Mesenchymal stem cell (in vitro differentiated cells and primary cell): ENCODE results near the gene TMEM8B.

ENCODE experiments used
- DNase-seq: peaks from one replicate; pipeline ENCODE4 v3.0.0-alpha.2; 2013
- H2AFZ ChIP-seq: one replicate; pipeline ENCODE4 v1.6.1; 2013; ENCODE audit warnings: low read depth, mild to moderate bottlenecking, control low read depth, inconsistent platforms, low read length, moderate library complexity
- H2AK5ac ChIP-seq: 2 replicates; pipeline ENCODE4 v1.6.1; 2013; ENCODE audit warnings: low read length, moderate library complexity, mild to moderate bottlenecking, inconsistent platforms; ENCODE audit not compliant: severe bottlenecking
- H2BK120ac ChIP-seq: one replicate; pipeline ENCODE4 v1.6.1; 2013; ENCODE audit warnings: low read depth, mild to moderate bottlenecking, inconsistent platforms, low read length, moderate library complexity
- H2BK12ac ChIP-seq, 2 experiments: one replicate each; pipeline ENCODE4 v1.6.1; 2013; ENCODE audit warnings: inconsistent platforms in 2 of 2, low read length in 2 of 2, mild to moderate bottlenecking in 2 of 2, moderate library complexity in 2 of 2, control low read depth in 1 of 2
- H2BK15ac ChIP-seq: one replicate; pipeline ENCODE4 v1.6.1; 2013; ENCODE audit warnings: mild to moderate bottlenecking, low read depth, inconsistent platforms; ENCODE audit not compliant: poor library complexity, severe bottlenecking
- H2BK5ac ChIP-seq: 2 replicates; pipeline ENCODE4 v1.6.1; 2013; ENCODE audit warnings: low read depth, mild to moderate bottlenecking, low read length, control low read depth, inconsistent platforms; ENCODE audit not compliant: poor library complexity, severe bottlenecking
- H3K14ac ChIP-seq, 2 experiments: one replicate each; pipeline ENCODE4 v1.6.1; 2013; ENCODE audit warnings: inconsistent platforms in 2 of 2, low read length in 2 of 2, control low read depth in 1 of 2, mild to moderate bottlenecking in 1 of 2, moderate library complexity in 1 of 2
- H3K18ac ChIP-seq, 2 experiments: one replicate each; pipeline ENCODE4 v1.6.1; 2013; ENCODE audit warnings: inconsistent platforms in 2 of 2, low read length in 2 of 2, control low read depth in 1 of 2, low read depth in 1 of 2, mild to moderate bottlenecking in 1 of 2
- H3K23ac ChIP-seq, 2 experiments: one replicate each; pipeline ENCODE4 v1.6.1; 2013; ENCODE audit warnings: inconsistent platforms in 2 of 2, low read length in 2 of 2, mild to moderate bottlenecking in 2 of 2, moderate library complexity in 2 of 2, control low read depth in 1 of 2
- H3K27ac ChIP-seq: 2 replicates; pipeline ENCODE4 v1.5.1; 2013; ENCODE audit warnings: mild to moderate bottlenecking, moderate library complexity, low read length, control low read depth, inconsistent platforms; ENCODE audit not compliant: poor library complexity, severe bottlenecking
- H3K27me3 ChIP-seq, 2 experiments: 2 replicates each; pipeline versions ENCODE4 v1.6.1 to v1.7.0; 2013; ENCODE audit warnings: low read length in 2 of 2, mild to moderate bottlenecking in 2 of 2, moderate library complexity in 2 of 2, control low read depth in 1 of 2, inconsistent platforms in 1 of 2; ENCODE audit not compliant: control insufficient read depth in 1 of 2, insufficient read depth in 1 of 2
- H3K36me3 ChIP-seq, 2 experiments: 2 replicates each; pipeline versions ENCODE4 v1.6.1 to v1.7.0; 2013; ENCODE audit warnings: low read length in 2 of 2, control low read depth in 1 of 2, inconsistent platforms in 1 of 2, low read depth in 1 of 2, mild to moderate bottlenecking in 1 of 2; ENCODE audit not compliant: insufficient read depth in 2 of 2, control insufficient read depth in 1 of 2
- H3K4ac ChIP-seq, 2 experiments: one replicate each; pipeline ENCODE4 v1.6.1; 2013; ENCODE audit warnings: inconsistent platforms in 2 of 2, low read length in 2 of 2, mild to moderate bottlenecking in 2 of 2, moderate library complexity in 2 of 2, control low read depth in 1 of 2, low read depth in 1 of 2
- H3K4me1 ChIP-seq: 2 replicates; pipeline ENCODE4 v1.6.1; 2013; ENCODE audit warnings: low read depth, low read length, control low read depth; ENCODE audit not compliant: control insufficient read depth, insufficient read depth
- H3K4me2 ChIP-seq: 2 replicates; pipeline ENCODE4 v1.6.1; 2013; ENCODE audit warnings: low read length, mild to moderate bottlenecking, inconsistent platforms; ENCODE audit not compliant: poor library complexity, severe bottlenecking
- H3K4me3 ChIP-seq, 2 experiments: 2 replicates each; pipeline versions ENCODE4 v1.5.1 to v1.7.0; 2013; ENCODE audit warnings: low read length in 2 of 2, mild to moderate bottlenecking in 2 of 2, control low read depth in 1 of 2, low read depth in 1 of 2; ENCODE audit not compliant: insufficient read depth in 1 of 2
- H3K79me1 ChIP-seq: replicated peaks from 2 replicates; pipeline ENCODE4 v1.6.1; 2013; ENCODE audit warnings: mild to moderate bottlenecking, control low read depth, low read length, inconsistent platforms; ENCODE audit not compliant: poor library complexity, severe bottlenecking
- H3K9ac ChIP-seq: 2 replicates; pipeline ENCODE4 v1.7.0; 2013; ENCODE audit warnings: mild to moderate bottlenecking, low read length, moderate library complexity
- H3K9me3 ChIP-seq: 2 replicates; pipeline ENCODE4 v1.7.0; 2013; ENCODE audit warnings: mild to moderate bottlenecking, low read length; ENCODE audit not compliant: control insufficient read depth
- H4K8ac ChIP-seq: one replicate; pipeline ENCODE4 v1.6.1; 2013; ENCODE audit warnings: inconsistent platforms, mild to moderate bottlenecking, low read length, moderate library complexity
- H4K91ac ChIP-seq: one replicate; pipeline ENCODE4 v1.6.1; 2013; ENCODE audit warnings: mild to moderate bottlenecking, low read length, inconsistent platforms
- WGBS: methylation state at CpG from one replicate; pipeline ENCODE4 v1.1.7; 2013; ENCODE audit warnings: mixed read lengths; 5-methylcytosine and 5-hydroxymethylcytosine counted together

The TMEM8B gene

GRCh38 chr9:35840881-35841644 lies 12.0 kb downstream of the TMEM8B start:
- Histone ChIP-seq H3K4ac (no peak overlapping the region), H3K14ac (no peak overlapping the region), H2BK120ac (no peak overlapping the region), H2BK5ac (no peak overlapping the region), H3K4me3 (no peak overlapping the region), H2AK5ac (no peak overlapping the region), H3K36me3 (peaks cover 4 to 16% of the 10 kb centered on the region in 2 experiments), H2AFZ (no peak overlapping the region), H3K18ac (no peak overlapping the region), H3K27me3 (no peaks in the 10 kb centered on the region), H3K79me1 (peaks cover 2% of the 10 kb centered on the region), H2BK12ac (no peak overlapping the region), H3K4me1 (no peaks in the 10 kb centered on the region), H4K91ac (no peak overlapping the region), H3K27ac (no peak overlapping the region), H4K8ac (no peak overlapping the region), H3K4me2 (no peak overlapping the region), H3K9me3 (no peaks in the 10 kb centered on the region), H2BK15ac (no peak overlapping the region), H3K23ac (no peak overlapping the region), H3K9ac (no peak overlapping the region)
- DNase-seq = no peak
- WGBS = 94% methylated on average over 15 of the region's 15 CpGs

DNA sequence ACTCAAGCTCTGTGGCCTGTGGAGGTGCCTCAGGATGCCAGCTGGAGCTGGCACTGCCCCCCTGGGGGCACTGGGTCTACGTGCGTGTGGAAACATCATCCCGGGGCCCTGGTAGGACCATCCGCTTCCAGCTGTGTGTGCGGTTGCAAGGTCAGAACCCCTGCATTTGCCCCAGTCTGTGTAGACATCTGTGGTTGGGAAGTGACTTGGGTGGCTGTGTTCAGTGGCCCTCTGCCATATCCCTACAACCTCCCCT lies 12.5 kb downstream of the TMEM8B start:
- Histone ChIP-seq H3K14ac (no peak overlapping the region), H3K36me3 (peaks cover 5 to 21% of the 10 kb centered on the region in 2 experiments), H2BK15ac (no peak overlapping the region), H3K4me2 (no peak overlapping the region), H3K9me3 (no peaks in the 10 kb centered on the region), H3K4ac (no peak overlapping the region), H4K91ac (no peak overlapping the region), H2AFZ (no peak overlapping the region), H4K8ac (no peak overlapping the region), H3K4me1 (no peaks in the 10 kb centered on the region), H3K23ac (no peak overlapping the region), H2BK5ac (no peak overlapping the region), H3K4me3 (no peak overlapping the region), H2BK120ac (no peak overlapping the region), H3K27ac (no peak overlapping the region), H3K18ac (no peak overlapping the region), H3K79me1 (peaks cover 2% of the 10 kb centered on the region), H2BK12ac (no peak overlapping the region), H3K27me3 (no peaks in the 10 kb centered on the region), H2AK5ac (no peak overlapping the region), H3K9ac (no peak overlapping the region)
- no peak for DNase-seq
- WGBS = no CpG with 5 or more reads among the region's 5 CpGs

- Histone ChIP-seq H3K27ac (no peak overlapping the region), H3K9me3 (no peaks in the 10 kb centered on the region), H4K8ac (no peak overlapping the region), H3K36me3 (peaks cover 11 to 26% of the 10 kb centered on the region in 2 experiments), H3K4me2 (no peak overlapping the region), H3K23ac (no peak overlapping the region), H3K18ac (no peak overlapping the region), H3K9ac (no peak overlapping the region), H3K4ac (no peak overlapping the region), H2BK5ac (no peak overlapping the region), H2BK12ac (no peak overlapping the region), H2AK5ac (no peak overlapping the region), H3K4me1 (no peaks in the 10 kb centered on the region), H2AFZ (no peak overlapping the region), H4K91ac (peak overlapping the region; percentile 14), H2BK15ac (no peak overlapping the region), H3K27me3 (no peaks in the 10 kb centered on the region), H3K79me1 (peaks cover 2% of the 10 kb centered on the region), H3K4me3 (peak overlapping the region in 1 of 2 experiments; percentile 10), H2BK120ac (no peak overlapping the region), H3K14ac (peak overlapping the region in 1 of 2 experiments; percentile 67)
- WGBS = 94% methylated on average over 17 of the region's 17 CpGs
- peak; percentile 47 for DNase-seq
These were observed 13.2 kb downstream of the TMEM8B start for GRCh38 chr9:35842020-35842745.

DNA sequence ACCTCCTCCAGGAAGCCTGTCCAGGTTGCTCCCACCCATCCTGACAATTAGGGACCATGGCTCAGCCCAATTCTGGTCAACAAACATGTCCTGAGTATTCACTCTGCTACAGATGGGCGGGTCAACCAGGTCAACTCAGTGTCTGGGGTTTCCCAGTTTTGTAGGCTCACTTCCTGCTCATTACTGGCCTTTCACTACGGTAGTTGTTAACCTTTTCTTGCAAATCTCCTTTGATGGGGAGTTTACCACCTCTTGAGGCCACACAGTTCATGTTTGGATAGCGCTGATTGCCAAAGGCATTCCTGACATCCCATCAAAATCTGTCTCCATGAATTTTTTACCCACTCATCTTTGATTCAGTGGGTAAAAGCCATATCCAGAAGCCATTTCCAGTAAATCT lies 13.8 kb downstream of the TMEM8B start:
- Histone ChIP-seq H4K91ac (no peak overlapping the region), H3K23ac (no peak overlapping the region), H2BK120ac (no peak overlapping the region), H3K27me3 (no peaks in the 10 kb centered on the region), H3K4me3 (no peak overlapping the region), H4K8ac (no peak overlapping the region), H2BK15ac (no peak overlapping the region), H2AK5ac (no peak overlapping the region), H3K79me1 (peaks cover 2% of the 10 kb centered on the region), H3K18ac (no peak overlapping the region), H3K27ac (no peak overlapping the region), H3K4ac (no peak overlapping the region), H3K9me3 (no peaks in the 10 kb centered on the region), H2BK5ac (no peak overlapping the region), H3K9ac (no peak overlapping the region), H3K4me2 (no peak overlapping the region), H3K4me1 (peaks cover under 1% of the 10 kb centered on the region), H3K36me3 (peaks cover 14 to 28% of the 10 kb centered on the region in 2 experiments), H3K14ac (no peak overlapping the region), H2BK12ac (no peak overlapping the region), H2AFZ (no peak overlapping the region)
- WGBS = 74% methylated on average over 3 of the region's 3 CpGs
- DNase-seq = no peak
